HepG2 (cell line): ENCODE data around the gene ATG4B. TPM values are rescaled to one million over a fixed set of nuclear protein-coding genes. Genes with fewer than 3 reads are reported as not detected.
A peak's percentile ranks its signal among the peaks of the same experiment; 100 is the strongest.

Experiments
- BCL3 ChIP-seq: sonication (generic); formaldehyde crosslinking; IDR thresholded peaks from 2 replicates; pipeline ENCODE4 v1.5.1; 2020; ENCODE audit warnings: mild to moderate bottlenecking, missing genetic modification reagents, moderate library complexity
- CREBL2 ChIP-seq: sonication (generic); formaldehyde crosslinking; IDR thresholded peaks from 2 replicates; pipeline ENCODE4 v1.8.1; 2023; ENCODE audit warnings: missing genetic modification reagents, mild to moderate bottlenecking, borderline replicate concordance
- DNMT3B ChIP-seq: conservative IDR thresholded peaks from 2 replicates; pipeline ENCODE4 v1.6.1; 2016; ENCODE audit warnings: missing biosample characterization, control low read depth
- EZH2 ChIP-seq: conservative IDR thresholded peaks from 2 replicates; pipeline ENCODE4 v1.6.1; 2012; ENCODE audit warnings: mild to moderate bottlenecking, low read depth, low read length, moderate library complexity
- HCFC1 ChIP-seq: fragments of 150-350 bp; IDR thresholded peaks from 2 replicates; pipeline ENCODE4 v1.6.1; 2014; ENCODE audit warnings: low read depth, low read length
- HMG20A ChIP-seq: IDR thresholded peaks from 2 replicates; pipeline ENCODE4 v1.6.1; 2016; ENCODE audit warnings: borderline replicate concordance
- KDM6A ChIP-seq: IDR thresholded peaks from 2 replicates; pipeline ENCODE4 v1.6.1; 2016; ENCODE audit warnings: low read depth
- KLF6 ChIP-seq: IDR thresholded peaks from 2 replicates; pipeline ENCODE4 v1.8.0; 2016; ENCODE audit warnings: missing biosample characterization, missing genetic modification reagents
- SNRNP70 ChIP-seq: fragments of 200-400 bp; formaldehyde crosslinking; IDR thresholded peaks from 2 replicates; pipeline ENCODE4 v1.6.1; 2017; ENCODE audit warnings: mild to moderate bottlenecking, low read depth, low read length, moderate library complexity
- ZBTB40 ChIP-seq, 2 experiments: fragments of 450-650 bp in 1 of 2; sonication (generic) in 1 of 2; formaldehyde crosslinking in 1 of 2; IDR thresholded peaks; 2 replicates each; pipeline versions ENCODE4 v1.6.1 to v1.8.0; 2016 to 2022; ENCODE audit warnings: antibody characterized with exemption in 1 of 2, mild to moderate bottlenecking in 1 of 2, missing genetic modification reagents in 1 of 2
- ZBTB42 ChIP-seq: sonication (generic); formaldehyde crosslinking; IDR thresholded peaks from 2 replicates; pipeline ENCODE4 v1.5.0; 2020; ENCODE audit warnings: mild to moderate bottlenecking, missing genetic modification reagents
- ZNF441 ChIP-seq: sonication (generic); formaldehyde crosslinking; IDR thresholded peaks from 2 replicates; pipeline ENCODE4 v1.7.0; 2021; ENCODE audit warnings: missing genetic modification reagents, borderline replicate concordance
- ZNF558 ChIP-seq: sonication (generic); formaldehyde crosslinking; IDR thresholded peaks from 2 replicates; pipeline ENCODE4 v1.9.0; 2022; ENCODE audit warnings: mild to moderate bottlenecking, missing genetic modification reagents, borderline replicate concordance
- ZNF598 ChIP-seq: sonication (generic); formaldehyde crosslinking; IDR thresholded peaks from 2 replicates; pipeline ENCODE4 v1.5.1; 2020; ENCODE audit warnings: mild to moderate bottlenecking, missing genetic modification reagents, borderline replicate concordance
- polyA plus RNA-seq, 8 experiments: library from polyadenylated mRNA; depleted of rRNA in 3 of 8; stranded (reverse) in 7 of 8; unstranded in 1 of 8; fragments of >200 nt; fragmentation: Illumina TruSeq in 4 of 8; extraction: Trizol in 4 of 8; gene quantifications; 2 replicates each; pipeline versions ENCODE4 v1.2.1 to v1.2.3, GENCODE V29; 2011 to 2016; ENCODE audit warnings: low read depth in 4 of 8, missing spikeins in 1 of 8, mixed read lengths in 1 of 8; ENCODE audit not compliant: insufficient read depth in 1 of 8
- total RNA-seq, 5 experiments: library from RNA; depleted of rRNA; stranded (reverse); fragments of >200 nt; fragmentation: Illumina TruSeq; extraction: Trizol; gene quantifications; 2 replicates each; pipeline ENCODE4 v1.2.3, GENCODE V29; 2016; ENCODE audit warnings: low read depth in 1 of 5
- TF ChIP-seq, protein P1 (sequence below): sonication (generic); formaldehyde crosslinking; IDR thresholded peaks from 2 replicates; pipeline ENCODE4 v1.9.0; 2021; ENCODE audit warnings: missing genetic modification reagents, borderline replicate concordance

ATG4B gene
- total and polyA plus RNA-seq, 2 of the 13 experiments (the other 11 are each of a cell fraction or from before 2014, with no cell fraction given), result 95.5 to 239 TPM

DNA sequence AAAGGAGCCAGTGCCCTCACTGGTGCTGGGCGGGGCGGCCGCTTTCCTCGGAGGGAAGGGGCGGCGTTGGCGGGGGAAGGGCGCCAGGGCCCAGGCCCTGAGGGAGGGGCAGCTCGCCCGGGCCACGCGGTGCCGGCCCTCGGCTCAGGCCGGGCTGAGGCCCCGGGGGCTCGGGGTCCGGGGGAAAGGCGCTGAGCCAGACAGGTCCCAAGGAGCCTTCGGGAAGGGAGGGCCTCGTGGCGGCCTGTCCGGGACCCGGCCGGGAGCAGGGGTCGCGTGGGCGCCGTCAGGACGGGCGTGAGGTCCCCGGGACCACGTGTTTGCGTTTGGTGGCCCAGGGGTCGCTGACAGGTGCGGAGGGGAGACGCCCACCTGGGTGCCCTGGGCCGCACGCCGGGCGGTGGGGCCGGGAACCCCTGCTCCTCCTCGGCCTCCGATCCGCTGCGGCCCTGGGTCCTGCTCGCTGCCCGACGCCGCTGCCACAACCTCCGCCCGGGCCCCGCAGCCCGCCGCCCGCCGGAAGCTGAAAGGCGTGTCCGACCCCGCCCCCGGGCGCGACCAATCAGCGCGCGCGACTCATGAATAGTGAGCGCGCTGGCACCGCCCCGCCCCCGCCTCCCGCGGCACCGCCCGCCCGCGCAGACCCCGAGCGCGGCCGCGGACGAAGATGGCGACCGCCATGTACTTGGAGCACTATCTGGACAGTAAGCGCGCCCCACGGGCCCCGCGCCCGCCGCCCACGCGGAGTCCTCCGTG is 64.1 kb downstream of the ATG4B start, which contains the start of gene ING5 (continued):
- no peak for TF ChIP-seq ZBTB40 (IDR thresholded peaks at IDR 0.05)
- peak; percentile 62; the same call in 1 of the 2 replicates for TF ChIP-seq ZBTB40 (CRISPR knock-in tag; IDR thresholded peaks at IDR 0.05)
- TF ChIP-seq EZH2, result no peak
- 0 out of 2 replicates have a peak, but pooled peaks have one; percentile 62 for TF ChIP-seq ZNF598 (CRISPR knock-in tag)
- TF ChIP-seq, protein P1, sequence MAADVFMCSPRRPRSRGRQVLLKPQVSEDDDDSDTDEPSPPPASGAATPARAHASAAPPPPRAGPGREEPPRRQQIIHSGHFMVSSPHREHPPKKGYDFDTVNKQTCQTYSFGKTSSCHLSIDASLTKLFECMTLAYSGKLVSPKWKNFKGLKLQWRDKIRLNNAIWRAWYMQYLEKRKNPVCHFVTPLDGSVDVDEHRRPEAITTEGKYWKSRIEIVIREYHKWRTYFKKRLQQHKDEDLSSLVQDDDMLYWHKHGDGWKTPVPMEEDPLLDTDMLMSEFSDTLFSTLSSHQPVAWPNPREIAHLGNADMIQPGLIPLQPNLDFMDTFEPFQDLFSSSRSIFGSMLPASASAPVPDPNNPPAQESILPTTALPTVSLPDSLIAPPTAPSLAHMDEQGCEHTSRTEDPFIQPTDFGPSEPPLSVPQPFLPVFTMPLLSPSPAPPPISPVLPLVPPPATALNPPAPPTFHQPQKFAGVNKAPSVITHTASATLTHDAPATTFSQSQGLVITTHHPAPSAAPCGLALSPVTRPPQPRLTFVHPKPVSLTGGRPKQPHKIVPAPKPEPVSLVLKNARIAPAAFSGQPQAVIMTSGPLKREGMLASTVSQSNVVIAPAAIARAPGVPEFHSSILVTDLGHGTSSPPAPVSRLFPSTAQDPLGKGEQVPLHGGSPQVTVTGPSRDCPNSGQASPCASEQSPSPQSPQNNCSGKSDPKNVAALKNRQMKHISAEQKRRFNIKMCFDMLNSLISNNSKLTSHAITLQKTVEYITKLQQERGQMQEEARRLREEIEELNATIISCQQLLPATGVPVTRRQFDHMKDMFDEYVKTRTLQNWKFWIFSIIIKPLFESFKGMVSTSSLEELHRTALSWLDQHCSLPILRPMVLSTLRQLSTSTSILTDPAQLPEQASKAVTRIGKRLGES (CRISPR knock-in tag), result peak; percentile 70; the same call in 1 of the 2 replicates
- TF ChIP-seq HCFC1, result no peak; the same call in 1 of the 2 replicates
- no peak; the same call in none of the 2 replicates for TF ChIP-seq ZNF441 (CRISPR knock-in tag)
- peak; percentile 87; the same call in 1 of the 2 replicates for TF ChIP-seq ZBTB42 (CRISPR knock-in tag)
- no peak for TF ChIP-seq HMG20A
- no peak for TF ChIP-seq SNRNP70
- TF ChIP-seq BCL3 (CRISPR knock-in tag), result peak; percentile 93
- TF ChIP-seq KDM6A (CRISPR knock-in tag), result no peak
- TF ChIP-seq ZNF558 (CRISPR knock-in tag), result peak; percentile 94; the same call in 1 of the 2 replicates
- TF ChIP-seq CREBL2 (CRISPR knock-in tag), result peak; percentile 60; the same call in 1 of the 2 replicates
- TF ChIP-seq DNMT3B (CRISPR knock-in tag), result 0 out of 2 replicates have a peak, but pooled peaks have one; percentile 80
- peak; percentile 95 for TF ChIP-seq KLF6 (CRISPR knock-in tag)
